ENCODE measurements around the gene S100A2.

The S100A2 gene

GRCh38 chr1:153609585-153609907, 43.9 kb upstream of the S100A2 start:
- CTCF ChIA-PET, result interaction anchor here (1.4 to 12.8 kb wide), 4 partner anchors 9 to 100 kb away, joined by 5 to 148 read pairs (median 53); no protein-coding TSS in a partner anchor
- peak overlapping the region; percentile 58 for H3K4me3 ChIP-seq (ENCODE audit: low read depth, low read length)
- no peak for DNase-seq (ENCODE audit: low read depth, low spot score)
- POLR2A ChIA-PET, result interaction anchor here (1.6 to 2.8 kb wide), 3 partner anchors 17 to 26 kb away, joined by 3 to 20 read pairs (median 4); partner anchors contain the start of genes CHTOP and S100A13
- TF ChIP-seq, protein P1, sequence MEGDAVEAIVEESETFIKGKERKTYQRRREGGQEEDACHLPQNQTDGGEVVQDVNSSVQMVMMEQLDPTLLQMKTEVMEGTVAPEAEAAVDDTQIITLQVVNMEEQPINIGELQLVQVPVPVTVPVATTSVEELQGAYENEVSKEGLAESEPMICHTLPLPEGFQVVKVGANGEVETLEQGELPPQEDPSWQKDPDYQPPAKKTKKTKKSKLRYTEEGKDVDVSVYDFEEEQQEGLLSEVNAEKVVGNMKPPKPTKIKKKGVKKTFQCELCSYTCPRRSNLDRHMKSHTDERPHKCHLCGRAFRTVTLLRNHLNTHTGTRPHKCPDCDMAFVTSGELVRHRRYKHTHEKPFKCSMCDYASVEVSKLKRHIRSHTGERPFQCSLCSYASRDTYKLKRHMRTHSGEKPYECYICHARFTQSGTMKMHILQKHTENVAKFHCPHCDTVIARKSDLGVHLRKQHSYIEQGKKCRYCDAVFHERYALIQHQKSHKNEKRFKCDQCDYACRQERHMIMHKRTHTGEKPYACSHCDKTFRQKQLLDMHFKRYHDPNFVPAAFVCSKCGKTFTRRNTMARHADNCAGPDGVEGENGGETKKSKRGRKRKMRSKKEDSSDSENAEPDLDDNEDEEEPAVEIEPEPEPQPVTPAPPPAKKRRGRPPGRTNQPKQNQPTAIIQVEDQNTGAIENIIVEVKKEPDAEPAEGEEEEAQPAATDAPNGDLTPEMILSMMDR (IDR thresholded peaks at IDR 0.05; ENCODE audit: insufficient read depth, low read length, missing control alignments), result no peak

DNA sequence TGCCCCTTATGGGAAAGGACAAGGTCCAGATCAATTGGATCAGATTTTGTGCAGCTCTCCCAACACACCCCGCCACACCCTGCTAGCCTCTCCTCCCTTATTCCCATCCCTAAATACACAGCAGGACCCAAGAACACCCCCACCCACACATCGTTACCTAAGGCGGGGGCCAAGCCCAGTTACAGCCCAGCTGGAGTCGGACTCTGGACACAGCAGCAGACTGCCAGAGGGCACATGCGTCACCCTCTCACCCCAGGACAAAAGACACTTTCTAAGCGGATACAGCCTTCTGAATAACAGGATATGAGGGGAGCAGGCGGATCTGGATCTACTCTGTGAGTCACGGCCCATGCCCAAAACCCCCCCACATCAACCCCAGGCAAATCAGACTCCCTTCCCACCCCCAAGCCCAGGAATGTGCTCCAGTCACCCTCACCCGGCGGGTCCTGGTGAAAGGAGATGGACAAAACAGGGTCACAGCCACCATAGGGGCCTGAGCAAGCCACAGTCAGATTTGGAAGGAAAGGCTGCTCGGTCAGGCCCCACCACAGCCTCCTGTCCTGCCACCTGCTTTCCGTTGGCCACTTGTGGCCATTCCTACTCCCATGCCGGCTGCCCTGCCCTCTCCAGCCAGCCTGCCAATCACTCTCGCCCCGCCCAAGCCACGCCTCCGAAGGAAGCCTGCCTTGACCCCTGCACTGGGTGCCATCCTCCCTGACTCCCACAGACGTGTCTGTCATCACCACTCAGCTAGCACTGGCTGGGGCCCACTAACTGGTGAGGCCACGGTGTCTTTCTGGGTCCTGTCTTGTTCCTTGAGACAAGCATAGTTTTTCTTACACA, 43.3 kb upstream of the S100A2 start:
- CTCF ChIA-PET, result interaction anchor here (1.3 to 11.1 kb wide), 6 partner anchors 9 to 114 kb away, joined by 3 to 93 read pairs (median 7); partner anchors contain the start of gene S100A13
- no peak for DNase-seq (ENCODE audit: low read depth, low spot score)

GRCh38 chr1:153608089-153608682, 42.5 kb upstream of the S100A2 start:
- ChIA-PET CTCF (interaction anchor here (0.9 to 2.8 kb wide), 6 partner anchors 10 to 113 kb away, joined by 3 to 13 read pairs (median 6); partner anchors contain the start of gene S100A13), POLR2A (interaction anchor here (0.6 to 2.8 kb wide), 5 partner anchors 10 to 27 kb away, joined by 3 to 20 read pairs (median 4); partner anchors contain the start of gene S100A13)
- DNase-seq (ENCODE audit: low read depth, low spot score), result no peak
- TF ChIP-seq, protein P1 (IDR thresholded peaks at IDR 0.05; ENCODE audit: insufficient read depth, low read length, missing control alignments), result no peak
- peak overlapping the region; percentile 58 for H3K4me3 ChIP-seq (ENCODE audit: low read depth, low read length)

More for the DNA sequence above, 43.3 kb upstream of the S100A2 start:
- TF ChIP-seq, protein P1 (IDR thresholded peaks at IDR 0.05; ENCODE audit: insufficient read depth, low read length, missing control alignments), result no peak
- H3K4me3 ChIP-seq (ENCODE audit: low read depth, low read length), result peak overlapping the region; percentile 58
- POLR2A ChIA-PET, result interaction anchor here (0.6 to 2.8 kb wide), 4 partner anchors 10 to 26 kb away, joined by 3 to 20 read pairs (median 4); partner anchors contain the start of genes CHTOP and S100A13

- no peak for DNase-seq (ENCODE audit: low read depth, low spot score)
- H3K4me3 ChIP-seq (ENCODE audit: low read depth, low read length), result no peak overlapping the region
- ChIA-PET POLR2A (interaction anchor here (0.9 to 2.8 kb wide), 3 partner anchors 12 to 23 kb away, joined by 3 to 20 read pairs (median 6); partner anchors contain the start of gene S100A13), CTCF (interaction anchor here (0.7 to 2.8 kb wide), 7 partner anchors 9 to 112 kb away, joined by 3 to 13 read pairs (median 3); partner anchors contain the start of gene S100A13)
- TF ChIP-seq, protein P1 (IDR thresholded peaks at IDR 0.05; ENCODE audit: insufficient read depth, low read length, missing control alignments), result no peak
Measured at GRCh38 chr1:153607381-153607780, 41.7 kb upstream of the S100A2 start.

DNA sequence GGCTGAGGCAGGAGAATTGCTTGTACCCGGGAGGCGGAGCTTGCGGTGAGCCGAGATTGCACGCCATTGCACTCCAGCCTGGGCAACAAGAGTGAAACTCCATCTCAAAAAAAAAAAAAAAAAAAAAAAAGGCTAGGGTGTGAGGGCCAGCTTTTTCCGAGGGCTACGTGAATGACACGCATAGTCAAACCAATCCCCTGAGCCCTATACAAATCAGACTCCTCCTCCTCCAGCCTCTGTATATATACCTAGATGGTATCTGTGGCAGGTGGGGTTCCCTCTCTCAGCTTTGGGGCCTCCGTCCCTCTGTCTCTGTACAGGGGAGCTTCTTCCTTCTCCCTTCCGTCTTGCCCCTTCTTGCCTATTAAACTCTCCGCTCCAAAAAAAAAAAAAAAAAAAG, 40.5 kb upstream of the S100A2 start:
- POLR2A ChIA-PET, result interaction anchor here (0.7 kb wide), 2 partner anchors 34 to 73 kb away, joined by 3 read pairs; no protein-coding TSS in a partner anchor
- TF ChIP-seq, protein P1 (IDR thresholded peaks at IDR 0.05; ENCODE audit: insufficient read depth, low read length, missing control alignments), result no peak
- DNase-seq (ENCODE audit: low read depth, low spot score), result no peak
- CTCF ChIA-PET, result interaction anchor here (0.9 to 2.6 kb wide), 3 partner anchors 73 to 110 kb away, joined by 3 to 12 read pairs (median 3); no protein-coding TSS in a partner anchor
- no peak overlapping the region for H3K4me3 ChIP-seq (ENCODE audit: low read depth, low read length)
